K562 (cell line): Measurements from ENCODE around the gene WDR45. TPM values are rescaled to one million over a fixed set of nuclear protein-coding genes. Genes with fewer than 3 reads are reported as not detected.

Source experiments
- CBFA2T3 ChIP-seq: fragments of 450-650 bp; IDR thresholded peaks from 2 replicates; pipeline ENCODE4 v1.6.1; 2017
- HES1 ChIP-seq: fragments of 450-650 bp; IDR thresholded peaks from 2 replicates; pipeline ENCODE4 v1.6.1; 2016; ENCODE audit warnings: low read depth, mild to moderate bottlenecking, moderate library complexity
- MTA1 ChIP-seq: fragments of 450-650 bp; IDR thresholded peaks from 2 replicates; pipeline ENCODE4 v1.6.1; 2017; ENCODE audit warnings: borderline replicate concordance
- PHF20 ChIP-seq: fragments of 450-650 bp; IDR thresholded peaks from 2 replicates; pipeline ENCODE4 v1.6.1; 2018; ENCODE audit not compliant: partially characterized antibody
- SMARCA5 ChIP-seq: fragments of 450-650 bp; IDR thresholded peaks from 2 replicates; pipeline ENCODE4 v1.6.1; 2016
- ZNF140 ChIP-seq: fragments of 250-450 bp; sonication (Bioruptor Pico); IDR thresholded peaks from 2 replicates; pipeline ENCODE4 v1.8.0; 2021; ENCODE audit warnings: moderate library complexity, mild to moderate bottlenecking, inconsistent platforms
- ZNF253 ChIP-seq: fragments of 250-450 bp; sonication (Bioruptor Pico); conservative IDR thresholded peaks from 2 replicates; pipeline ENCODE4 v1.6.1; 2021; ENCODE audit warnings: mild to moderate bottlenecking
- ZNF518B ChIP-seq: fragments of 250-450 bp; sonication (Bioruptor Pico); IDR thresholded peaks from 2 replicates; pipeline ENCODE4 v1.5.0; 2021; ENCODE audit warnings: mild to moderate bottlenecking, moderate library complexity
- ZNF561 ChIP-seq: fragments of 450-650 bp; formaldehyde crosslinking; conservative IDR thresholded peaks from 2 replicates; pipeline ENCODE4 v1.4.0; 2020; ENCODE audit warnings: mild to moderate bottlenecking, moderate library complexity
- polyA plus RNA-seq, 8 experiments: library from polyadenylated mRNA; depleted of rRNA in 4 of 8; stranded (reverse) in 5 of 8; unstranded in 3 of 8; fragments of >200 nt; fragmentation: Nextera tagmentation in 2 of 8; fragmentation: Illumina TruSeq in 1 of 8; extraction: Ambion mirVana in 2 of 8; extraction: Trizol in 1 of 8; gene quantifications; 2 replicates each; pipeline versions ENCODE4 v1.2.1 to v1.2.3, GENCODE V29; 2011 to 2014; ENCODE audit warnings: inconsistent platforms in 1 of 8, missing spikeins in 1 of 8
- total RNA-seq, 7 experiments: library from RNA; depleted of rRNA in 6 of 7; stranded (reverse); fragments of >200 nt in 6 of 7; fragmentation: Illumina TruSeq in 2 of 7; extraction: Trizol in 2 of 7; gene quantifications; 2 replicates each; pipeline versions ENCODE4 v1.2.1 to v1.2.3, GENCODE V29; 2011 to 2021; ENCODE audit warnings: low replicate concordance in 1 of 7
- TF ChIP-seq, protein P1 (sequence below): fragments of 200-800 bp; sonication (Bioruptor generic); IDR thresholded peaks from 2 replicates; pipeline ENCODE4 v1.6.1; 2017; ENCODE audit warnings: missing genetic modification characterization, missing compliant biosample characterization
- TF ChIP-seq, protein P2 (sequence below): fragments of 250-450 bp; sonication (Bioruptor Pico); IDR thresholded peaks from 2 replicates; pipeline ENCODE4 v1.5.1; 2021; ENCODE audit warnings: mild to moderate bottlenecking
- TF ChIP-seq, protein P3 (sequence below): sonication (generic); formaldehyde crosslinking; IDR thresholded peaks from 2 replicates; pipeline ENCODE4 v1.8.0; 2022; ENCODE audit warnings: mild to moderate bottlenecking, missing genetic modification reagents
- TF ChIP-seq, protein P4 (sequence below): fragments of 250-450 bp; sonication (Bioruptor Pico); IDR thresholded peaks from 2 replicates; pipeline ENCODE4 v1.4.0; 2020; ENCODE audit warnings: mild to moderate bottlenecking, moderate library complexity
- TF ChIP-seq, protein P5 (sequence below), 2 experiments: fragments of 450-650 bp; IDR thresholded peaks; 2 replicates each; pipeline ENCODE4 v1.6.1; 2018; ENCODE audit warnings: mild to moderate bottlenecking in 2 of 2, low read depth in 1 of 2; ENCODE audit not compliant: partially characterized antibody in 2 of 2

WDR45 gene
- total and polyA plus RNA-seq, 9 of the 15 experiments (the other 6 are each of a cell fraction or from before 2014, with no cell fraction given): 19.4 to 136 (median 59.7) TPM

DNA sequence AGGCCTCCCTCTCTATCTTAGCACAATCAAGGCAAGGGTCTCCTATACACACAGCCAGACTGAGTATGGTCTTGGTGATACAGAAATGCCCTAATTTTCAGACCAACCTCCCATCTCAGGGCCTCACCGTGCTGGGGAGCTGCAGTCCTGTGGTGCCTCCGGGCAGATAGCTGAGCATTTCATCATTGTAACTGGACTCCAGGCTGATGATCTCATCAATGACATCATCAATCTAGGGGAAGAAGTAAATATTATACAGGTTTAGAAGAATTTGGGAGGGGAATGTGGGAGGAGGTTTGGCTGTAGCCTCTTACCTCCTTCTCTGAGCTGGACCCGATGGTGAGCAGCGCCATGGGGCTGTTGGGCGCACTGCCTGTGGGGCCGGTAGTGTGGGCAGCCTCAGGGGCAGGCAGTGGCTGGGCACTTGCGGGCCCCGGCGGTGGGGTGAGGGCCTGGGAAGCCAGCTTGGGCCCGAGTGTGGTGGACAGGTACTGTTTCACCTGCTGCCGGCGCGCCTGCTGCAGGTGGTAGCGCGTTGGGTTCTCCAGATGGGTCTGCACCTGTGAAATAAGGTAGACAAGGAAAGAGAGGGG lies 41.7 kb downstream of the WDR45 start (continued):
- TF ChIP-seq ZNF518B (CRISPR knock-in tag): no peak
- TF ChIP-seq, protein P1, sequence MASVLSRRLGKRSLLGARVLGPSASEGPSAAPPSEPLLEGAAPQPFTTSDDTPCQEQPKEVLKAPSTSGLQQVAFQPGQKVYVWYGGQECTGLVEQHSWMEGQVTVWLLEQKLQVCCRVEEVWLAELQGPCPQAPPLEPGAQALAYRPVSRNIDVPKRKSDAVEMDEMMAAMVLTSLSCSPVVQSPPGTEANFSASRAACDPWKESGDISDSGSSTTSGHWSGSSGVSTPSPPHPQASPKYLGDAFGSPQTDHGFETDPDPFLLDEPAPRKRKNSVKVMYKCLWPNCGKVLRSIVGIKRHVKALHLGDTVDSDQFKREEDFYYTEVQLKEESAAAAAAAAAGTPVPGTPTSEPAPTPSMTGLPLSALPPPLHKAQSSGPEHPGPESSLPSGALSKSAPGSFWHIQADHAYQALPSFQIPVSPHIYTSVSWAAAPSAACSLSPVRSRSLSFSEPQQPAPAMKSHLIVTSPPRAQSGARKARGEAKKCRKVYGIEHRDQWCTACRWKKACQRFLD (CRISPR knock-in tag): no peak
- no peak for TF ChIP-seq MTA1
- TF ChIP-seq, protein P2, sequence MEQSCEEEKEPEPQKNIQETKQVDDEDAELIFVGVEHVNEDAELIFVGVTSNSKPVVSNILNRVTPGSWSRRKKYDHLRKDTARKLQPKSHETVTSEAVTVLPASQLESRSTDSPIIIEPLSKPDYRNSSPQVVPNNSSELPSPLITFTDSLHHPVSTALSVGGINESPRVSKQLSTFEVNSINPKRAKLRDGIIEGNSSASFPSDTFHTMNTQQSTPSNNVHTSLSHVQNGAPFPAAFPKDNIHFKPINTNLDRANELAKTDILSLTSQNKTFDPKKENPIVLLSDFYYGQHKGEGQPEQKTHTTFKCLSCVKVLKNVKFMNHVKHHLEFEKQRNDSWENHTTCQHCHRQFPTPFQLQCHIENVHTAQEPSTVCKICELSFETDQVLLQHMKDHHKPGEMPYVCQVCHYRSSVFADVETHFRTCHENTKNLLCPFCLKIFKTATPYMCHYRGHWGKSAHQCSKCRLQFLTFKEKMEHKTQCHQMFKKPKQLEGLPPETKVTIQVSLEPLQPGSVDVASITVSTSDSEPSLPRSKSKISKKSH (CRISPR knock-in tag): no peak
- no peak for TF ChIP-seq ZNF253 (CRISPR knock-in tag)
- TF ChIP-seq CBFA2T3: no peak
- no peak for TF ChIP-seq HES1
- TF ChIP-seq ZNF561 (CRISPR knock-in tag): no peak
- TF ChIP-seq, protein P3, sequence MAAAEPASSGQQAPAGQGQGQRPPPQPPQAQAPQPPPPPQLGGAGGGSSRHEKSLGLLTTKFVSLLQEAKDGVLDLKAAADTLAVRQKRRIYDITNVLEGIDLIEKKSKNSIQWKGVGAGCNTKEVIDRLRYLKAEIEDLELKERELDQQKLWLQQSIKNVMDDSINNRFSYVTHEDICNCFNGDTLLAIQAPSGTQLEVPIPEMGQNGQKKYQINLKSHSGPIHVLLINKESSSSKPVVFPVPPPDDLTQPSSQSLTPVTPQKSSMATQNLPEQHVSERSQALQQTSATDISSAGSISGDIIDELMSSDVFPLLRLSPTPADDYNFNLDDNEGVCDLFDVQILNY (CRISPR knock-in tag): no peak
- TF ChIP-seq, protein P4, sequence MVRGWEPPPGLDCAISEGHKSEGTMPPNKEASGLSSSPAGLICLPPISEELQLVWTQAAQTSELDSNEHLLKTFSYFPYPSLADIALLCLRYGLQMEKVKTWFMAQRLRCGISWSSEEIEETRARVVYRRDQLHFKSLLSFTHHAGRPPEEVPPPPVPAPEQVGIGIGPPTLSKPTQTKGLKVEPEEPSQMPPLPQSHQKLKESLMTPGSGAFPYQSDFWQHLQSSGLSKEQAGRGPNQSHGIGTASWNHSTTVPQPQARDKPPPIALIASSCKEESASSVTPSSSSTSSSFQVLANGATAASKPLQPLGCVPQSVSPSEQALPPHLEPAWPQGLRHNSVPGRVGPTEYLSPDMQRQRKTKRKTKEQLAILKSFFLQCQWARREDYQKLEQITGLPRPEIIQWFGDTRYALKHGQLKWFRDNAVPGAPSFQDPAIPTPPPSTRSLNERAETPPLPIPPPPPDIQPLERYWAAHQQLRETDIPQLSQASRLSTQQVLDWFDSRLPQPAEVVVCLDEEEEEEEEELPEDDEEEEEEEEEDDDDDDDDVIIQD (CRISPR knock-in tag): no peak
- no peak for TF ChIP-seq SMARCA5
- no peak for TF ChIP-seq PHF20
- no peak for TF ChIP-seq ZNF140 (CRISPR knock-in tag)
- TF ChIP-seq, protein P5, sequence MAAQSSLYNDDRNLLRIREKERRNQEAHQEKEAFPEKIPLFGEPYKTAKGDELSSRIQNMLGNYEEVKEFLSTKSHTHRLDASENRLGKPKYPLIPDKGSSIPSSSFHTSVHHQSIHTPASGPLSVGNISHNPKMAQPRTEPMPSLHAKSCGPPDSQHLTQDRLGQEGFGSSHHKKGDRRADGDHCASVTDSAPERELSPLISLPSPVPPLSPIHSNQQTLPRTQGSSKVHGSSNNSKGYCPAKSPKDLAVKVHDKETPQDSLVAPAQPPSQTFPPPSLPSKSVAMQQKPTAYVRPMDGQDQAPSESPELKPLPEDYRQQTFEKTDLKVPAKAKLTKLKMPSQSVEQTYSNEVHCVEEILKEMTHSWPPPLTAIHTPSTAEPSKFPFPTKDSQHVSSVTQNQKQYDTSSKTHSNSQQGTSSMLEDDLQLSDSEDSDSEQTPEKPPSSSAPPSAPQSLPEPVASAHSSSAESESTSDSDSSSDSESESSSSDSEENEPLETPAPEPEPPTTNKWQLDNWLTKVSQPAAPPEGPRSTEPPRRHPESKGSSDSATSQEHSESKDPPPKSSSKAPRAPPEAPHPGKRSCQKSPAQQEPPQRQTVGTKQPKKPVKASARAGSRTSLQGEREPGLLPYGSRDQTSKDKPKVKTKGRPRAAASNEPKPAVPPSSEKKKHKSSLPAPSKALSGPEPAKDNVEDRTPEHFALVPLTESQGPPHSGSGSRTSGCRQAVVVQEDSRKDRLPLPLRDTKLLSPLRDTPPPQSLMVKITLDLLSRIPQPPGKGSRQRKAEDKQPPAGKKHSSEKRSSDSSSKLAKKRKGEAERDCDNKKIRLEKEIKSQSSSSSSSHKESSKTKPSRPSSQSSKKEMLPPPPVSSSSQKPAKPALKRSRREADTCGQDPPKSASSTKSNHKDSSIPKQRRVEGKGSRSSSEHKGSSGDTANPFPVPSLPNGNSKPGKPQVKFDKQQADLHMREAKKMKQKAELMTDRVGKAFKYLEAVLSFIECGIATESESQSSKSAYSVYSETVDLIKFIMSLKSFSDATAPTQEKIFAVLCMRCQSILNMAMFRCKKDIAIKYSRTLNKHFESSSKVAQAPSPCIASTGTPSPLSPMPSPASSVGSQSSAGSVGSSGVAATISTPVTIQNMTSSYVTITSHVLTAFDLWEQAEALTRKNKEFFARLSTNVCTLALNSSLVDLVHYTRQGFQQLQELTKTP (IDR thresholded peaks at IDR 0.05; ENCODE audit: low read depth in 1 of 2, partially characterized antibody in 2 of 2): no peak
